SK-N-SH treated with all-trans-retinoic acid at 6 μM for 48 hours (cell line): ENCODE data around the gene LRMDA.

Source experiments
- CSDC2 ChIP-seq: fragments of 250-450 bp; sonication (Bioruptor Pico); IDR thresholded peaks from 2 replicates; pipeline ENCODE4 v1.5.0; 2020; ENCODE audit warnings: mild to moderate bottlenecking, moderate library complexity
- CSRNP3 ChIP-seq: fragments of 250-450 bp; sonication (Bioruptor Pico); IDR thresholded peaks from 2 replicates; pipeline ENCODE4 v1.5.1; 2021; ENCODE audit warnings: mild to moderate bottlenecking, moderate library complexity
- GLIS3 ChIP-seq: fragments of 250-450 bp; sonication (Bioruptor Pico); IDR thresholded peaks from 2 replicates; pipeline ENCODE4 v1.5.0; 2020; ENCODE audit warnings: mild to moderate bottlenecking, moderate library complexity
- ZFP3 ChIP-seq: fragments of 250-450 bp; sonication (Bioruptor Pico); IDR thresholded peaks from 2 replicates; pipeline ENCODE4 v1.5.0; 2020; ENCODE audit warnings: mild to moderate bottlenecking, moderate library complexity

- TF ChIP-seq GLIS3 (CRISPR knock-in tag) (no peak), ZFP3 (no peak), CSRNP3 (CRISPR knock-in tag) (no peak), CSDC2 (no peak)
Measured at GRCh38 chr10:75724047-75724446, 292.6 kb downstream of the LRMDA start.
